Spinal cord (tissue), 10 donors: Measurements from ENCODE around the gene TCP11. TPM values are rescaled to one million over a fixed set of nuclear protein-coding genes. Genes with fewer than 3 reads are reported as not detected.
A peak's percentile ranks its signal among the peaks of the same experiment; 100 is the strongest.

Experiments used
- DNase-seq, 6 donors: peaks; one replicate each; pipeline versions ENCODE4 v3.0.0 to v3.0.0-alpha.2; 2013 to 2015; ENCODE audit warnings: low spot score in 6 of 6, low read depth in 4 of 6
- H3K27ac ChIP-seq: one replicate; pipeline ENCODE4 v1.5.1; 2013; ENCODE audit warnings: low read depth, low read length, control low read depth
- H3K27me3 ChIP-seq: one replicate; pipeline ENCODE4 v1.6.1; 2013; ENCODE audit warnings: low read length; ENCODE audit not compliant: control insufficient read depth, insufficient read depth
- H3K36me3 ChIP-seq: one replicate; pipeline ENCODE4 v1.6.1; 2013; ENCODE audit warnings: low read length; ENCODE audit not compliant: control insufficient read depth, insufficient read depth
- H3K4me1 ChIP-seq: one replicate; pipeline ENCODE4 v1.6.1; 2013; ENCODE audit warnings: low read length; ENCODE audit not compliant: control insufficient read depth, insufficient read depth
- H3K4me3 ChIP-seq: one replicate; pipeline ENCODE4 v1.5.1; 2013; ENCODE audit warnings: low read depth, low read length, control low read depth
- H3K9me3 ChIP-seq: one replicate; pipeline ENCODE4 v1.6.1; 2013; ENCODE audit warnings: low read length; ENCODE audit not compliant: control insufficient read depth, insufficient read depth
- WGBS: methylation state at CpG from one replicate; pipeline ENCODE4 v1.1.5; 2013; ENCODE audit warnings: missing lambda C conversion rate; ENCODE audit not compliant: insufficient coverage; 5-methylcytosine and 5-hydroxymethylcytosine counted together
- polyA plus RNA-seq, 2 donors: library from polyadenylated mRNA; unstranded; fragments of 120-200 nt; gene quantifications; one replicate each; pipeline ENCODE4 v1.2.1, GENCODE V29; 2013; ENCODE audit not compliant: insufficient read length in 2 of 2
- total RNA-seq, 2 donors: library from RNA; depleted of rRNA in 1 of 2; stranded (reverse); fragments of 120-200 nt in 1 of 2; fragments of >200 nt in 1 of 2; gene quantifications; one replicate each; pipeline versions ENCODE4 v1.2.3 to v1.2.4, GENCODE V29; 2013 to 2014
- donor health status: healthy.

TCP11 gene
- total and polyA plus RNA-seq, 4 donors, result 0.30 to 2.0 (median 0.45) TPM

DNA sequence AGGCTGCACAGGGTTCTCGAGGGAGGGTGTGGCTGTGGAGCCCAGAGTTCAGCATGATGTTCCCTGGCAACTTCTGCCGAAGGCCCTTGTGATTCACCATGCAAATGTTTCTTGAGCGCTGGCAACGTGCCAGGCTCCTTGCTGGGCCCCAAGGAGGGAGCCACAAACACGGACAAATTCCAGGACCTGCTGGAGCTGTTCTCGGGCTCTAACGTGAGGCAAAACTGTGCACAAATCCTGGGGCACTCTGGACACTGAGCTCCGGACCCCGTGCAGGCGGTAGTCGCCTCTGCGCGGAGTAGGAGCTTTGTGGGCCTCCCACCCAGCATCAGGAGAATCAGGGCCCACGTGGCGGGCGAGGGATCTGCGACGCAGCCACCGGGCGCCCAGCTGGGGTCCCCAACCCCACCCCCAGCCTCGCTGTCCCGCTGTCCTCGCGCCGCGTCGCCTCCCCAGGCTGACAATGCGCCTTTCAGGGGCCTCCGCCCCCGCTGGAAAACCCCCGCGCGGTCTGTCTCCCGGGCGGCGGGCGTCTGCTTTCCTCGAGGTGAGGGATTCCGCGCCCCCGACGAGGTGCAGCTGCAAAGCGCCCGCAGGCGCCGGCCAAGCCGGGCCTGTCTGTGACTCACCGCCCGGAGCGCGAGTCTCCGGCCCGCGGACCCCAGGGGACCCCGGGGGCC lies 40.9 kb upstream of the TCP11 start:
- WGBS, result 18% methylated on average over 46 of the region's 55 CpGs
- H3K27ac ChIP-seq, result no peak overlapping the region
- H3K4me3 ChIP-seq, result no peak overlapping the region
- peaks cover 6% of the 10 kb centered on the region for H3K27me3 ChIP-seq
- H3K36me3 ChIP-seq, result no peaks in the 10 kb centered on the region
- DNase-seq, result peak in 1 of 6 donors; percentile 57
- H3K9me3 ChIP-seq, result no peaks in the 10 kb centered on the region
- H3K4me1 ChIP-seq, result peaks cover 20% of the 10 kb centered on the region

DNA sequence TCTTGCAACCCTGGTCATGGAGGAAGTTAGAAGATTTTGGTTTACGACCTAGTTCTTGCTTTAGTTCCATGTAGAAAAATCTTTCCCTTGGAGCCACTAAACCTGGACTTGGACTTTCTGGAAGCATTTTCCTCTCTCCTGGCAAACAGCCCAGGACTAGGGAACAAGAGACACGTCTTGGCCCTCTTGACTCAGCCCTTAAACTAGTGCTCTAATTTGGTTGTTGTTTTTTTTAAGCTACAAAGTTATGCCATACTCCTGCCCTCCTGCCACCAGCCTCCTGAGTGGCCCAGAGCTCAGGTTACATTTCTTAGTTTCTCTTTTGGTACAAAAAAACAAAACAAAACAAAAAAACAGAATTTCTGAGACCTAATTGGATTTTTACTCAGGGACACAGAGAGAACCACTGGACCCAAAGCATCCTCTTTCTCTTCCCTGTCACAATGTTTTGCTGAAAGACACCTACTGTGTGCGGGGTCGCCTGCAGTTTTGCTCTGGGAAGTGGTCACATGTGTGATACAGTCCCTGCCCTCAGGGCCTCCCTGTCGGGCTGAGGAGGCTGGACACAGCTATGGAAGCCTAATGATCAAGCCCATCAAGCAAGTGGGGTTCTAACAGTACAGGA lies 40.3 kb upstream of the TCP11 start:
- Histone ChIP-seq H3K27me3 (peaks cover 6% of the 10 kb centered on the region), H3K4me1 (peaks cover 20% of the 10 kb centered on the region), H3K36me3 (no peaks in the 10 kb centered on the region), H3K9me3 (no peaks in the 10 kb centered on the region), H3K4me3 (no peak overlapping the region), H3K27ac (no peak overlapping the region)
- DNase-seq, result peak in 1 of 6 donors; percentile 59
- WGBS, result 77% methylated on average over 3 of the region's 5 CpGs

DNA sequence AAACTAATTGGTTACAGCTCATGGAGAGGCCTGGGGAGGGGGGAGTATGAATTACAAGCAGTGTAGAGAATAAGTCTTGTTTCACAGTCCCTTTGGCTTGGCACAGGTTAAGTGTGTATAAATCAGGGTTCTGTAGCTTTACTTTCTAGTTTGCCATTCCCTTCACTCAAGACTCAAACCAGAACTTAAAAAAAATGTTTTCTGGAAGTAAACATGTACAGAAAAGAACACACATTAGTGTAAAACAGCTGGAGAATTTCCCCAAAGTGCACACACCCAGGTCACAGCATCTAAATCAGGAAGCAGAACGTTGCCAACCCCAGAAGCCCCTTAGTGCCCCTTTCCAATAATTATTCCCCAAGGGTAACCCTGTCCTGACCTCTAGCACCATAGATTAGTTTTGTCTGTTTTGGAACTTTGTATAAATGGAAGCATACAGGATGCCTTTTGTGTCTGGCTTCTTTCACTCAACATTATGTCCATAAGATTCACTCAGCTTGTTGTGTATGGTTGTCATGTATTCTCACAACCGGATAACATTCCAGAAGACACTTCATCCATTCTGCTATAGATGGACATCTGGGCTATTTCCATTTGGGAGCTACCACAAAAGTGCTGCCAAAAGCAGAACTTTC lies 38.9 kb upstream of the TCP11 start:
- no CpG with 5 or more reads among the region's 2 CpGs for WGBS
- Histone ChIP-seq H3K27me3 (peaks cover 6% of the 10 kb centered on the region), H3K27ac (no peak overlapping the region), H3K4me3 (no peak overlapping the region), H3K36me3 (no peaks in the 10 kb centered on the region), H3K4me1 (peaks cover 20% of the 10 kb centered on the region), H3K9me3 (no peaks in the 10 kb centered on the region)
- DNase-seq, result peak in 1 of 6 donors; percentile 32

DNA sequence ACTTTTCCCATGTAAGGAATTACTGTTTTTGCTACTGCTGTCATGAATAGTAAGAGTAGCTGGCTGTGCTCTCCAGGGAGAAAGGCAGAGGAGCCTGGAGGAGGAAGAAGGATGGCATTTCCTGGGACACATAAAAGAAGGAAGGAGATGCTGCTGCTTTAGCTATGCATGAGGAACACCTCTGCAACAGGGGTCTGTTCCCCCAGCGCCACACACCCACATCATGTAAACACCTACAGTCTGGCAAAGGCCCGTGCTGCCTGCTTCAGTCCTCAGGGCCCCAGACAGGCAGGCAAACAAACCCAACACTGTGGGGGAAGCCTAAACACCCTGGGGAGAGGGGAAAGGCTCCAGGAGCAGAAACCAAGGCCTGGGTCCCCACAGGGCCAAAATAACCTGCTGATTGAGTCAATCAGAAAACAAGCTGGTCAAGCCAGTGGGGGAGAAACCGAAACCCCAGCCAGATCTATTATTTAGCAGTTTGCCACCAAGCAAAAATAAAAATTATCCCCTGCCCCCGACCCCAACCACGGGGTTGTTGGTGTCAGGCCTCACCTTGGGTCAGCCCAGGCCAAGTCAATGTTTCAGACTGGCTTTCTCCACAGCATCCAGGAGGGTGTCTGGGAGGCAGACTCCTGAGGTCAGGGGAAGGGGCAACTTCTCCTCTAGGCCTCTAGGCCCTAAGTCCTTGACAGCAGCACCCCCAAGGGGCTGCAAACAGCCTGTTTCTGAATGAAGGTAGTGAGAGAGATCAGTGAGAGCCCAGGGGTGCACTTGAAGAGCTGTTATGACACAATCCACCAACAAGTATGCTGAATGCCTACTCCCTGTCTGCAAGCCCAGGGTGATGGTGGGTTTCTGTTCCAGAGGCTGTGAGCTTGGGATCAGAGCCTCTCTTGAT lies 38.0 kb upstream of the TCP11 start:
- H3K36me3 ChIP-seq, result no peaks in the 10 kb centered on the region
- no peaks in the 10 kb centered on the region for H3K9me3 ChIP-seq
- 67% methylated on average over 3 of the region's 5 CpGs for WGBS
- no peak overlapping the region for H3K4me3 ChIP-seq
- no peak overlapping the region for H3K27ac ChIP-seq
- peaks cover 6% of the 10 kb centered on the region for H3K27me3 ChIP-seq
- H3K4me1 ChIP-seq, result peaks cover 20% of the 10 kb centered on the region
- peak in 1 of 6 donors; percentile 25 for DNase-seq

DNA sequence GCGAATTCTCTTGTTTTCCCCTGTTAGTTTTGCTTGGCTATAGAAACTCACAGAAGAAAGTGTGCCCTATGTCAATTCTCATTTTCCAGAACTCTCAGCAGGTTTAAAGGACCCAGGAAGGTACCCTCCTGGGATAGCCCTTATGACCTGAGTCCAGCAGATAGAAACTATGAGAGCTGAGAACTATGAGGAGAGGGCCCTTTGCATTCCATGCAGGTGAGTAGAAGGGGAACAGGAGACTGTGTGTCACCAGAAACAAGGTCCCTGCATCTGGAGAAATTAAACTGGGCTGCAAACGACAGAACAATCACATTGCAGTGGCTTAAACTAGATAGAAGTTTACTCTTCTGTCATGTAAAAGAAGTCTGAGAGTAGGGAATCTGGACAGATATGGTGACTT lies 36.9 kb upstream of the TCP11 start:
- H3K27me3 ChIP-seq, result peaks cover 6% of the 10 kb centered on the region
- no peaks in the 10 kb centered on the region for H3K36me3 ChIP-seq
- DNase-seq, result no peak
- peaks cover 30% of the 10 kb centered on the region for H3K4me1 ChIP-seq
- H3K27ac ChIP-seq, result no peak overlapping the region
- WGBS, result no CpG with 5 or more reads among the region's 2 CpGs
- no peak overlapping the region for H3K4me3 ChIP-seq
- no peaks in the 10 kb centered on the region for H3K9me3 ChIP-seq

DNA sequence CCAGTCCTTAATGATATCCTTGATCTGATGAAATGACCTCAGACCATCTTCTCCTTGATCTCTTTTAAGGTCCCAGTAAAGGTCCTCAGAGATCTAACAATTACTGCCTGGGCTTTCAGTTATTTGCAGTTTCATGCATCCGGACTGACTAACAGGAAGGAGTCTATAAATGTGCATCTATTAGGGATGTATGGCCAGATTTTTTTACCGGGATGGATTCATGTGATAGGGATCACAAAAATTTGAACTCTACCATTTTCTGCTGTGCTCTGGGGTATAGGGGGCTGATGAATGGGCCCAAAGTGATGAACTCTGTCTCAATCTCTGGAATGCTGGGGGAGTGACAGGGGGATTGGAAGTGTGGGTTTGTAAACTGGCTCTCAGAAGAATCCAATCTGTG lies 36.5 kb upstream of the TCP11 start:
- H3K4me3 ChIP-seq, result no peak overlapping the region
- H3K27me3 ChIP-seq, result peaks cover 6% of the 10 kb centered on the region
- H3K36me3 ChIP-seq, result no peaks in the 10 kb centered on the region
- H3K9me3 ChIP-seq, result no peaks in the 10 kb centered on the region
- DNase-seq, result no peak
- H3K27ac ChIP-seq, result no peak overlapping the region
- WGBS, result 100% methylated on average over 2 of the region's 2 CpGs
- peaks cover 30% of the 10 kb centered on the region for H3K4me1 ChIP-seq

DNA sequence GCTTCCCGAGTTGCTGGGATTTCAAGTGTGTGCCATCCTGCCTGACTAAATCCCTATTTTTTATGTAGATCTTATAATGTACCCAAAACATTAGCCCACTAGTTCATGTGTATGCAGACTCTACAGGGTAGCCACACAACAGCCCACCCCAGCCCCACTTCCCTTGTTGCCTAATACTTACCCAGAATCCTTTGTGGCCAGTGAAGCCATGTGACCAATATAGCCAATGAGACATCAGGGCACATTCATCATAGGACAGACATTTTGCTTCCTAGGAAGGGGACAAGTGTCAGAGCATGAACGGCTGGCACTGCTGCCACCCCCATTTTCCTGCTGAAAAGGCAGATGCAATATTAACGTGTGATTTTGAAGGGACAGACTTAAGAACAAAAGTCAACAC lies 36.0 kb upstream of the TCP11 start:
- no peaks in the 10 kb centered on the region for H3K9me3 ChIP-seq
- H3K4me3 ChIP-seq, result no peak overlapping the region
- no peak for DNase-seq
- H3K27me3 ChIP-seq, result peaks cover 5% of the 10 kb centered on the region
- H3K4me1 ChIP-seq, result peaks cover 28% of the 10 kb centered on the region
- no CpG with 5 or more reads among the region's 3 CpGs for WGBS
- H3K36me3 ChIP-seq, result no peaks in the 10 kb centered on the region
- H3K27ac ChIP-seq, result no peak overlapping the region

DNA sequence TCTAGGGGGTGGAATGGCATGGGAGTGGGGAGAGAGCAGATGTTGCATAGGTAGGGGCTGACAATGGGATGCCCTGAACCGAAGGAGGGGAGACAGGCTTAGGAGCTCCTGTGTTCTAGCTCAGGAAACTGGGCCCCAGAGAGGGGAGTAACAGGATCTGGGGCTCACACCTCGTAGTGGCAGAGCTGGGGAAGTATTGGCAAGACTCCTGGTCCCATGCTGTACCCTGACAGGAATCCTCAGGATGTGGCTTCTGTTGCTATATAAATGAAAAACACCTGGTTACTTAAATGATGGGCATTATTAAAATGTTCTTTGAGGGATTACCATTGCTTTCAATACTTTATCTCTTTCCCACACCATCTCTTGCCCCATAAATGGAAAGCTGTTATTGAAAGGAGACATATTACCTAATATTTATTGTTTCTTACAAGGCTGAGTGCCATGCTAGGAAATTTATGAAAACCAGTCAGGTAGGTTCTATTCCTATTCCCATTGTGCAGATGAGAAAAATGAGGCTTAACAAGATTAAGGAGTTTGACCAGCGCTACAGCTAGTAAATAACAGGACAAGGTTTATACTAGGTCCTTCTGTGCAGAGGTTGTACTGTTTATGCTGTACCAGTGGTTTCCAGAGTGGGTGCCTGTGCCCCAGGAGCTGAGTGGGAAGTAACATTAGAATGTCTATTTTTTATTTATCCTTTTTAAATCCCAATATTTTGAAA lies 35.3 kb upstream of the TCP11 start:
- no peak overlapping the region for H3K4me3 ChIP-seq
- no peak for DNase-seq
- H3K27me3 ChIP-seq, result no peaks in the 10 kb centered on the region
- no peaks in the 10 kb centered on the region for H3K9me3 ChIP-seq
- no peaks in the 10 kb centered on the region for H3K36me3 ChIP-seq
- peaks cover 21% of the 10 kb centered on the region for H3K4me1 ChIP-seq
- WGBS, result 68% methylated on average over 3 of the region's 3 CpGs
- no peak overlapping the region for H3K27ac ChIP-seq

DNA sequence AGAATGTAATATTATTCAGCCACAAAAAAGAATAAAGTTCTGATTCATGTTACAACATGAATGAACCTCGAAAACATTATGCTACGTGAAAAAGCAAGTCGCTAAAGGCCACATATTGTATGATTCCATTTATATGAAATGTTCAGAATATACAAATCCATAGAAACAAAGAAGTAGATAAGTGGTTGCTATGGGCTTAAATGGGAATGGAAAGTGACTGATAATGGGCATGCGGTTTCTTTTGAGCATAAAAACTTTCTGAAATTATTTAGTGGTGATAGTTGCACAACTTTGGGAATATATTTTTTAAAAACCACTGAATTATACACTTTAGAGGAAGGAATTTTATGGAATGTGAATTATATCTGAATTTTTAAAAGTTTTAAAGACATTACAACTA lies 33.4 kb upstream of the TCP11 start:
- no peak for DNase-seq
- Histone ChIP-seq H3K4me3 (no peak overlapping the region), H3K36me3 (no peaks in the 10 kb centered on the region), H3K4me1 (peaks cover 16% of the 10 kb centered on the region), H3K27ac (no peak overlapping the region), H3K9me3 (no peaks in the 10 kb centered on the region), H3K27me3 (no peaks in the 10 kb centered on the region)
- no CpG with 5 or more reads among the region's 4 CpGs for WGBS
